Brain microvascular endothelial cell (primary cell): Measurements from ENCODE around the gene ZNF268.

Experiments used
- DNase-seq: peaks from one replicate; pipeline ENCODE4 v3.0.0-alpha.2; 2020
- H3K27ac ChIP-seq: fragments of 250-450 bp; sonication (Bioruptor Pico); 2 replicates; pipeline ENCODE4 v1.5.1; 2020; ENCODE audit warnings: mild to moderate bottlenecking, moderate library complexity
- H3K27me3 ChIP-seq: fragments of 250-450 bp; sonication (Bioruptor Pico); replicated peaks from 2 replicates; pipeline ENCODE4 v1.5.1; 2020; ENCODE audit warnings: mild to moderate bottlenecking
- H3K36me3 ChIP-seq: fragments of 250-450 bp; sonication (Bioruptor Pico); replicated peaks from 2 replicates; pipeline ENCODE4 v1.5.1; 2020; ENCODE audit warnings: mild to moderate bottlenecking
- H3K4me3 ChIP-seq: 2 replicates; pipeline ENCODE4 v1.5.1; 2011; ENCODE audit warnings: low read depth, mild to moderate bottlenecking, control low read depth, low read length, moderate library complexity
- in situ Hi-C: cut with HindIII; loops from 2 replicates; pipeline ENCODE4 v1.10.0; 2017; ENCODE audit warnings: low sequenced_read_pairs, low pct_ligation_motif_present
- TF ChIP-seq, protein P1 (sequence below): IDR thresholded peaks from 2 replicates; pipeline ENCODE4 v1.5.1; 2011; ENCODE audit warnings: low read depth, mild to moderate bottlenecking, moderate library complexity, low read length, control low read depth, inconsistent platforms; ENCODE audit errors: missing control alignments

Gene ZNF268

DNA sequence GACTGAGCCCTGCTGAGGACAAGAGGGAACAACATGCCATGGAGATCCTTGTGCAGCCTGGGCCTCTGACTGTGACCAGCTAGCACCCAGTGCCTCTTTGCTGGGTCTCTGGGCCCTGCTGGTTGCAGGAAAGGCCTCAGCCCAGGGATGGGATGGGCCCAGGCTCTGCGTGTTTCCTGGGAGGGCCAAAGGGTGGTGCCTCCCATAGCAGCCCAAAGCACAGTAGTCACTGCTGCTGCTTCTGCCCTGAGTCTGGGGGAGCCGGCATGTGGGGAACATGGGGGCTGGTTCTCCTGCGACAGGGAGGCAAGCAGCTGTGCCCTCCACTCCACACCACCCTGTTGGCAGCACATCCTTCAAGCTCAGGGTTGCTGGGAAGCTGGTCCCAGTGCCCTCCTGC is 35.9 kb downstream of the ZNF268 start:
- in situ Hi-C loops: no loop called here
- H3K4me3 ChIP-seq: no peak overlapping the region
- DNase-seq: no peak
- TF ChIP-seq, protein P1, sequence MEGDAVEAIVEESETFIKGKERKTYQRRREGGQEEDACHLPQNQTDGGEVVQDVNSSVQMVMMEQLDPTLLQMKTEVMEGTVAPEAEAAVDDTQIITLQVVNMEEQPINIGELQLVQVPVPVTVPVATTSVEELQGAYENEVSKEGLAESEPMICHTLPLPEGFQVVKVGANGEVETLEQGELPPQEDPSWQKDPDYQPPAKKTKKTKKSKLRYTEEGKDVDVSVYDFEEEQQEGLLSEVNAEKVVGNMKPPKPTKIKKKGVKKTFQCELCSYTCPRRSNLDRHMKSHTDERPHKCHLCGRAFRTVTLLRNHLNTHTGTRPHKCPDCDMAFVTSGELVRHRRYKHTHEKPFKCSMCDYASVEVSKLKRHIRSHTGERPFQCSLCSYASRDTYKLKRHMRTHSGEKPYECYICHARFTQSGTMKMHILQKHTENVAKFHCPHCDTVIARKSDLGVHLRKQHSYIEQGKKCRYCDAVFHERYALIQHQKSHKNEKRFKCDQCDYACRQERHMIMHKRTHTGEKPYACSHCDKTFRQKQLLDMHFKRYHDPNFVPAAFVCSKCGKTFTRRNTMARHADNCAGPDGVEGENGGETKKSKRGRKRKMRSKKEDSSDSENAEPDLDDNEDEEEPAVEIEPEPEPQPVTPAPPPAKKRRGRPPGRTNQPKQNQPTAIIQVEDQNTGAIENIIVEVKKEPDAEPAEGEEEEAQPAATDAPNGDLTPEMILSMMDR: no peak
- no peaks in the 10 kb centered on the region for H3K36me3 ChIP-seq
- no peaks in the 10 kb centered on the region for H3K27me3 ChIP-seq
- H3K27ac ChIP-seq: no peak overlapping the region

DNA sequence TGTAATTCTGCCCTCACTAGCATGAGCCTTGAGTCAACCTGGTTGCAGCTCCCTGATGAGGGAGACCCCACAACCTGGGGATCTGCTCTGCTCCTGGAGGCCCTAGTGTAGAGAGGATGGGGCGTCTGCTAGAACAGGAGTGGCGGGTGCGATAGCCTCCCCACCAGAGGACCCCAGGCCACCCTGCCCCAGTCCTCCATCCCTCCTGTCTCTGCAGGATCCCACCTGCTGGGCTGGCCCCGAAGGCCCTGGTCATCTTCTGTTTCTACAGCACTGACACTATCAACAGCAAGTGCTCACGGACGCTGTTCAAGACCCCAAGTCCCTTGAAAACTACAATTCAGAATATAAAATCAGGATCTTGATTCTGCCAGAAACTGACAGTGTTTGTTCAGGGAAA is 39.2 kb downstream of the ZNF268 start:
- TF ChIP-seq, protein P1: no peak
- DNase-seq: no peak
- Histone ChIP-seq H3K4me3 (no peak overlapping the region), H3K27me3 (no peaks in the 10 kb centered on the region), H3K36me3 (no peaks in the 10 kb centered on the region), H3K27ac (no peak overlapping the region)
- in situ Hi-C loops: no loop called here

DNA sequence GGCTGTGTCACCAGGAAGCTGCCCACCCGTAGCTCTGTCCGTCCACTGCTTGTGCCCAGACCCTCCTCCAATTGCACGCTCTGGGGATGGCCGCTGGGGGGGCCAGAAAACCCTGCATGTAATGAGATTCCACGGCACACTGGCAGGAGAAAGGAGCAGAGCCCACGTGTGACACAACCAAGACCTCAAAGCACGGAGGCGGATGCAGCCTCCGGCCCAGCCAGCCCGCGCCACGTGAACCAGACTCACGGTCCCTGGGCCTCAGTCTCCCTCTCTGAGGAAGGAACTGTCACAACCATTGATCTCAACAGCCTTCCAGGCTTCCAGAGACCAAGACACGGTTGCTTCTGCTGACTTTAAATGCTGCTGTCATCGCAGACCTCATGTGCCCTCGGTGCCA is 39.9 kb downstream of the ZNF268 start:
- TF ChIP-seq, protein P1: no peak
- Histone ChIP-seq H3K36me3 (no peaks in the 10 kb centered on the region), H3K27ac (no peak overlapping the region), H3K4me3 (no peak overlapping the region), H3K27me3 (no peaks in the 10 kb centered on the region)
- in situ Hi-C loops: no loop called here
- no peak for DNase-seq

DNA sequence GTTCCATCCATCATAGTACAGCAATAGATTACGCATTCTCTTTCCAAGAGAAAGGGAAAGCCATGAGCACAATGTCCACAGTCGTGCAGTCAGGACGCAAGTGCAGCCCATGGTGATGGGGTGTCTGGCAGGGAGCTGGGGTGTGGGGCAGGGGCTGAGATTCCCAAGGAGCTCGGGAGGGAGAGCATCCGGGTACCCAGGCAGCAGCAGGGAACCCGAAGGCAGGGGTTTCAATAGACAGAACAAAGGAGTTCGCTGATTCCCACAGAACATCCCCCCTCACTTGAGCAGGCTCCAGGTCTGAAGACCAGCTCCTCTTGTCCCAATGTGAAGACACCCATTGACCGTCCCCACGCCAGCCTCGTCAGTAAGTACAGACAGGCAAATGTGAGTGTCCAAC is 40.9 kb downstream of the ZNF268 start:
- Histone ChIP-seq H3K27ac (no peak overlapping the region), H3K36me3 (no peaks in the 10 kb centered on the region), H3K4me3 (no peak overlapping the region), H3K27me3 (no peaks in the 10 kb centered on the region)
- no peak for DNase-seq
- in situ Hi-C loops: no loop called here
- TF ChIP-seq, protein P1: no peak

DNA sequence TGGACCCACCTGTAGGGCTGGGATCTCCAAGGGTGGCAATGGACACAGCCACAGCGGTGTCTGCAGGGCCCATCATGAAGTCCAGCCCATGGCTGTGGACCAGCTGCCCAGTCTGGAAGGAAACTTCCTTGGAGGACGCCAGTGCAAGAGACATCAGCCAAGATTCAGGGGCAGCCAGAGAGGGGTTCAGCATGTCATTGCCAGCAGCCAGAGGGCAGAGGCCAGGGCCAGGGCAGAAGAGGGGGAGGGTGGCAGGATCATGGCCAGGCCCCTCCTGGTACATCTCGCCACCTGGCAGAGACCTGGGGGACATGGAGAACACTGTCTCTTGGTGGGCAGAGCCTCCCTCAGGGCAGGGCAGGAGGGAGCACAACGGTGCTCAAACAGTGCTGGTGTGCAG is 44.2 kb downstream of the ZNF268 start:
- Histone ChIP-seq H3K27ac (no peak overlapping the region), H3K4me3 (no peak overlapping the region), H3K36me3 (no peaks in the 10 kb centered on the region), H3K27me3 (no peaks in the 10 kb centered on the region)
- DNase-seq: no peak
- in situ Hi-C loops: no loop called here
- TF ChIP-seq, protein P1: no peak

DNA sequence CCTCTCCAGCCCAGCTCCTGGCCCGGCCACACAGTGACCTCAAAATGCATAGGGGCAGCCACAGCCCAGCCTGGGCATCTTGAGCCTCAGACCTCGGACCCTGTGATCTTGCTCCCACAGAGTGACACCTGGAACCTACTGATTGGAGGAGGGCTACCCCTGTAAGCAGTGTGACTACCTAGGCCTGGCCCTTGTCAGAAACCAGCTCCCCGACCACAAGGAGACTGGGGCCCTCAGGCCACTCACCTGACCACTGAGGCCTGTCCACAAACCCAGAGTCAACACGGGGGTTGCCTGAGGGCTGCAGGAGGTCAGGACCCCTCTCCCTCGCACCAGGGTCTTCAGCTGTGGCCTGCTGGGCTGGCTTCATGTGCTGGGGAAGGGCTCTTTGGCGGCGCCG is 45.4 kb downstream of the ZNF268 start:
- DNase-seq: no peak
- TF ChIP-seq, protein P1: no peak
- no peak overlapping the region for H3K27ac ChIP-seq
- H3K27me3 ChIP-seq: no peaks in the 10 kb centered on the region
- in situ Hi-C loops: no loop called here
- H3K4me3 ChIP-seq: no peak overlapping the region
- no peaks in the 10 kb centered on the region for H3K36me3 ChIP-seq
